Loucy (cell line): ENCODE measurements around the gene DCAF11.

Experiments
- CTCF ChIP-seq: fragments of 200-600 bp; sonication (generic); conservative IDR thresholded peaks from 2 replicates; pipeline ENCODE4 v1.5.1; 2014; ENCODE audit warnings: mild to moderate bottlenecking, antibody characterized with exemption, low read length
- EZH2phosphoT487 ChIP-seq: fragments of 200-600 bp; IDR thresholded peaks from 2 replicates; pipeline ENCODE4 v1.6.1; 2018; ENCODE audit warnings: antibody characterized with exemption, mild to moderate bottlenecking, moderate library complexity, borderline replicate concordance

GRCh38 chr14:24150061-24150460, 35.5 kb downstream of the DCAF11 start:
- TF ChIP-seq CTCF (no peak), EZH2phosphoT487 (no peak)
